Measurements from ENCODE around the gene LAIR1.

DNA sequence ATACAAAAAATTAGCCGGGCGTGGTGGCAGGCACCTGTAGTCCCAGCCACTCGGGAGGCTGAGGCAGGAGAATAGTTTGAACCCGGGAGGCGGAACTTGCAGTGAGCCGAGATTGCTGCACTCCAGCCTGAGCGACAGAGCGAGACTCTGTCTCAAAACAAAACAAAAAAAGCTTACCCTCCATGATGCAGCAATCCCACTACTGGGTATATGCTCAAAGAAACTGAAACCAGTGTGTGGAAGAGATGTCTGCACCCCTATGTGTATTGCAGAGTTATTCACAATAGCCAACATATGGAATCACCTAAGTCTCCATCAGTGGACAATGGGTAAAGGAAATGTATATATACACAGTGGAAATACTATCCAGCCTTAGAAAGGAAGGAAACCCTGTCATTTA lies 31.0 kb upstream of the LAIR1 start:
- TF ChIP-seq EP300 (IDR thresholded peaks at IDR 0.05) (no peak), POLR2A (IDR thresholded peaks at IDR 0.05) (no peak), POLR2AphosphoS5 (IDR thresholded peaks at IDR 0.05) (no peak)
- TF ChIP-seq, protein P1, sequence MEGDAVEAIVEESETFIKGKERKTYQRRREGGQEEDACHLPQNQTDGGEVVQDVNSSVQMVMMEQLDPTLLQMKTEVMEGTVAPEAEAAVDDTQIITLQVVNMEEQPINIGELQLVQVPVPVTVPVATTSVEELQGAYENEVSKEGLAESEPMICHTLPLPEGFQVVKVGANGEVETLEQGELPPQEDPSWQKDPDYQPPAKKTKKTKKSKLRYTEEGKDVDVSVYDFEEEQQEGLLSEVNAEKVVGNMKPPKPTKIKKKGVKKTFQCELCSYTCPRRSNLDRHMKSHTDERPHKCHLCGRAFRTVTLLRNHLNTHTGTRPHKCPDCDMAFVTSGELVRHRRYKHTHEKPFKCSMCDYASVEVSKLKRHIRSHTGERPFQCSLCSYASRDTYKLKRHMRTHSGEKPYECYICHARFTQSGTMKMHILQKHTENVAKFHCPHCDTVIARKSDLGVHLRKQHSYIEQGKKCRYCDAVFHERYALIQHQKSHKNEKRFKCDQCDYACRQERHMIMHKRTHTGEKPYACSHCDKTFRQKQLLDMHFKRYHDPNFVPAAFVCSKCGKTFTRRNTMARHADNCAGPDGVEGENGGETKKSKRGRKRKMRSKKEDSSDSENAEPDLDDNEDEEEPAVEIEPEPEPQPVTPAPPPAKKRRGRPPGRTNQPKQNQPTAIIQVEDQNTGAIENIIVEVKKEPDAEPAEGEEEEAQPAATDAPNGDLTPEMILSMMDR (IDR thresholded peaks at IDR 0.05) = no peak

Measured in upper lobe of left lung (tissue), 4 donors.